CD4-positive, alpha-beta T cell treated with Interleukin-6 at 100 ng/mL for 8 hours (primary cell): ENCODE data around the gene RAB6D.
"Not testable (repeated sequence)": the region's sequence is repeated elsewhere in the genome, so short reads cannot be mapped to it uniquely, and the experiment has no call there.

ENCODE experiments used
- DNase-seq: peaks from one replicate; pipeline ENCODE4 v3.0.0-alpha.2; 2020; ENCODE audit warnings: mixed read lengths, low spot score

The RAB6D gene

GRCh38 chr2:131366643-131367042 lies 2.7 kb upstream of the RAB6D start:
- DNase-seq: no peak

- no peak for DNase-seq
Observed at GRCh38 chr2:131365452-131365851, 1.5 kb upstream of the RAB6D start.

GRCh38 chr2:131363213-131363612 lies 755 bp downstream of the RAB6D start:
- DNase-seq: not testable (repeated sequence)

- not testable (repeated sequence) for DNase-seq
Observed at GRCh38 chr2:131361773-131362172, 2.2 kb downstream of the RAB6D start.

- DNase-seq: not testable (repeated sequence)
Observed at GRCh38 chr2:131353167-131353697, 10.7 kb downstream of the RAB6D start.

GRCh38 chr2:131349021-131349420 lies 14.9 kb downstream of the RAB6D start:
- no peak for DNase-seq

GRCh38 chr2:131347035-131347434 lies 16.9 kb downstream of the RAB6D start:
- DNase-seq: not testable (repeated sequence)

- DNase-seq: not testable (repeated sequence)
Observed at GRCh38 chr2:131339307-131339706, 24.7 kb downstream of the RAB6D start.

GRCh38 chr2:131335319-131335718 lies 28.6 kb downstream of the RAB6D start:
- not testable (repeated sequence) for DNase-seq

GRCh38 chr2:131332709-131333108 lies 31.3 kb downstream of the RAB6D start:
- not testable (repeated sequence) for DNase-seq

GRCh38 chr2:131331000-131331399 lies 33.0 kb downstream of the RAB6D start:
- DNase-seq: not testable (repeated sequence)

- no peak for DNase-seq
Observed at GRCh38 chr2:131322209-131322608, 41.8 kb downstream of the RAB6D start.

- DNase-seq: not testable (repeated sequence)
Observed at GRCh38 chr2:131321344-131321743, 42.6 kb downstream of the RAB6D start.

GRCh38 chr2:131311001-131311400 lies 53.0 kb downstream of the RAB6D start:
- DNase-seq: not testable (repeated sequence)
